Measurements from ENCODE around the gene OR6J1.
A peak's percentile ranks its signal among the peaks of the same experiment; 100 is the strongest.
"Not testable (repeated sequence)": the region's sequence is repeated elsewhere in the genome, so short reads cannot be mapped to it uniquely, and the experiment has no call there.

Gene OR6J1

DNA sequence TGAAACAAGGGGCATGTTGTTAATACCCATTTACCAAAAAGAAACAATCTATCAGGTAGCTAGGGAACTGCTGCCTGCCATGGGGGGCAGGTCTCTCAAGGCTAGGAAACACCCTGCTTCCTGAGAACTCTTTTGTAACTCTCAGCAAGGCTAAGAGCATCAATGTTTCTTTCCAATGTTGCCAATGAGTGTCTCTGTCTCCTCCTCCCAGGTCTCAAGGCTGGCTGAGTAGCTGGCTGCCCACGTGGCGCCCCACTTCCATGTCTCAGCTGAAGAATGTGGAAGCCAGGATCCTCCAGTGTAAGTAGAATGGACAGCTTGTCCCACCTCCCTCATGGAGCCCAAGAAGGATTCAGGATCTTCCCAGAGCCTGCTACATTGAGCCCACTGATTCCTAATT is 42.7 kb downstream of the OR6J1 start:
- no peak for DNase-seq

DNA sequence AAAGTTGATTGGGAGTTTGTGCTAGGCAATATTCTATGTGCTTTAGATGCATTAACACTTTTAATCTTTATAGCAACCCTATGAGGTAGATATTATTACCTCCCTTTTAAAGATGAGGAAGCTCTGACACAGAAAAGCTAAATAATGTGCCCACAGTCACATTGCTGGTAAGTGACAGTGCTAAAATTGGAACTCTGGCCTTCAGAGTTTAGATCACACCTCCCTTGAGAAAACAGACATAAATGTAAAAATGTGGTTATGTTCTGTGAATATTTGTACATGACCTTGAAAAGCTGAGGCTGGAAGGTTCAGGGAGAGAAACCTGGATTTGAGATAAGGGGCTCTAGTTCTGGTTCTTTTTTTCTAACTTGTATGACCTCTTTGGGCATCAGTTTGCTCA is 44.1 kb downstream of the OR6J1 start:
- DNase-seq, result no peak

GRCh38 chr14:22599349-22599748 is 44.8 kb downstream of the OR6J1 start:
- DNase-seq, result no peak

GRCh38 chr14:22598896-22599244 is 45.3 kb downstream of the OR6J1 start:
- no peak for DNase-seq

- peak in 1 of 2 experiments; percentile 65 for DNase-seq
Observed at GRCh38 chr14:22598099-22598895, 45.9 kb downstream of the OR6J1 start, which contains the start of gene ABHD4. ABHD4 (plus strand) TSS chr14:22598300; CDS start chr14:22598307, 7 bp downstream.

- no peak for DNase-seq
Observed at GRCh38 chr14:22597771-22598098, 46.4 kb downstream of the OR6J1 start.

DNA sequence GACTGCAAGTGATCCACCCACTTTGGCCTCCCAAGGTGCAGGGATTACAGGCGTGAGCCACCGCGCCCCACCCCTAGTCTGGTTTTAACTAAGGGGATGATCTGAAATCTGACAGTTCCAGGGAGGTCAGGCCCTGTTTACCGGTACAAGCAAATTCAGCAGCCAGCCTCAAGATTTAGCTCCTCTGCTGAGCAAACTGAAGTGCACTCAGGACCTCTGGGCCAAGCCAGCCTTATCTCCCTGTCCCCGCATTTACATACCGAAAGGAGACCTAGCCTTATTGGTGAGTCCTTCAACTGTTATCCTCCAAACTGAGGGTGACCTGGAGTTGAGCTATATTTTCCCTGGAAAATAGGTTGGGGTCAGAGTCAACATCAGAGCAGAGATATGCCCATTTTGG is 46.9 kb downstream of the OR6J1 start:
- DNase-seq, result no peak

- no peak for DNase-seq
Observed at GRCh38 chr14:22596354-22596879, 47.7 kb downstream of the OR6J1 start.

DNA sequence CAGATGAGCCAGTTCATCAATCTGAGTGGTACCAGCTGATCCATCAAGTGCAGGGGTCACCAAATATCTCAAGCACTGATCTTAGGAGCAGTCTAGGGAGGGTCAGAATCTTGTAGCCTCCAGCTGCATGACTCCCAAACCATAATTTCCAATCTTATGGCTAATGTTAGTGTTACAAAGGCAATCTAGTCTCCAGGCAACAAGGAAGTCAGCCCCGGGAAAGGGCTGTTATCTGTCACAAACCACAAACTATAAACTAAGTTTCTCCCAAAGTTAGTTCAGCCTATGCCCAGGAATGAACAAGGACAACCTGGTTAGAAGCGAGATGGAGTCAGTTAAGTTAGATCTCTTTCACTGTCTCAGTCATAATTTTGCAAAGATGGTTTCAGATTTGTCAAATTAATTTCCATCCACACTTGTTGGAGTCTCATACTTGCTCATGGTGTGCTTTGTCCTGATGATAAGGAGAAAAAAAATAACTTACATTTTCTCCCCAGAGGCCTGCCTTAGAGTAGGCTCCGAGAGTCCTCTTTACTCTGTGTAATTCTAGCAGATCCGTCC is 49.9 kb downstream of the OR6J1 start:
- DNase-seq, result no peak

DNA sequence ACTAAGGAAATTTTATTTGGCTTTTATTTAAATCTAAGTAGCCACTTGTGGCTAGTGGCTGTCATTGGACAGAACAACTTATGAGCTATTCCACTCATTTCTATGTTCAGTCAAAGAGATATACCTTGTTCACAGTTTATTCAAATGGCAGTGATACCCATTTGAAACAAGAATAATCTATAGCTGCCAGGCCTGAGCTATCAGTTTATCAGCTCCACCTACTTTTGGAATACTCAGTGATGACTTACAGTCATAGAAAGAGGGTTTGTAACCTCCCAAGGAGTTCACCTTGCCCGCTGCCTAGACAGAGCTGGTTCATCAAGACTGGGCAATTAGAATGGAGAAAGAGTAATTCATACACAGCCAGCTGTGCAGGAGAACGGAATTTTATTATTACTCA is 50.6 kb downstream of the OR6J1 start:
- DNase-seq, result no peak

- DNase-seq, result no peak
Observed at GRCh38 chr14:22593189-22593588, 51.0 kb downstream of the OR6J1 start.

- peak; percentile 99 to 100 for DNase-seq
Observed at GRCh38 chr14:22589096-22589839, 54.9 kb downstream of the OR6J1 start, which contains the start of gene DAD1. DAD1 (minus strand) TSS chr14:22589224; CDS start chr14:22589157, 67 bp downstream.

DNA sequence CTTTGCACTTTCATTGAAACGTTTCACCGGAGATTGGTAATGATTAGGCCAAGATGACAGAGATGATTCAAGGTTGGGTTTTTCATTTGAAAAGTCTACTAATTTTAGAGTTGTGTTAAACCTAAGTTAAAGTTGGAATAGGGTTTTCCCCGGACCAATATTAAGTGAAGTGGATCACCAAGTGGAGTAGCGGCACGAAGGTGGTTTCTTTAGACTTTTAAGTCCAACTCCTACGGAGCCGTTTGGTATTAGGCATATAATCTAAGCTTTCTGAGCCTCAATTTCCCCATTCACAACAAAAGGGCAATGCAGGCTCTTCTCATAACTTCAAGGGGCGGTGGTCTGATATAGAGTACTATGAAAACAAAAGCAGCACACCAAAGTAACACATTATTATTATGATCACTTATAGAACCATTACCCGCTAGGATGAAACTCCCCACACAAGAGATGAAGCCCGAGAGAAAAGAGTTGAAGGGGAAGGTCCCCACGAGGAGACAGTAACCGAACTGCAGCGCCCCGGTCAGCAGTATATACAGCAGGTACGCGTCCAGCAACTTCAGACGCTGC is 55.5 kb downstream of the OR6J1 start:
- DNase-seq, result no peak

- DNase-seq, result not testable (repeated sequence)
Observed at GRCh38 chr14:22587677-22588422, 56.3 kb downstream of the OR6J1 start.

DNA sequence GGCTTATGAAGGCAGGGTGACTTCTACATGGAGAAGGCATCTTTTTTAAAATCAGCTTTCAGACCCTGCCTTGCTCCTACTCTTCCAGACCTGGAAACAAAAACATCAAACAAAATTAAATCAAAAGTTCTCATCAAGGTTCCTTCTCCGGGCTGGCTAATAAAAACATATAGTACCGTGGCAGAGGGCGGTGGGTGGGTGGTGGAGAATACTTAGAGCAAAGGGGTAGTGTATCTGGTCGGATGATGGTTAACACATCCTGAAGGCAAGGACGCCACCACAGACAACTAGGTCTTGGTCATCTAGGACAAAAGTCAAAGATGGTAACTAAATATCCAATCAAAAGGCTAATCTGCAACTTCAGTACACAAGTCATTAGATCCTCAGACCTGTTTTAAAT is 56.9 kb downstream of the OR6J1 start:
- no peak for DNase-seq

DNA sequence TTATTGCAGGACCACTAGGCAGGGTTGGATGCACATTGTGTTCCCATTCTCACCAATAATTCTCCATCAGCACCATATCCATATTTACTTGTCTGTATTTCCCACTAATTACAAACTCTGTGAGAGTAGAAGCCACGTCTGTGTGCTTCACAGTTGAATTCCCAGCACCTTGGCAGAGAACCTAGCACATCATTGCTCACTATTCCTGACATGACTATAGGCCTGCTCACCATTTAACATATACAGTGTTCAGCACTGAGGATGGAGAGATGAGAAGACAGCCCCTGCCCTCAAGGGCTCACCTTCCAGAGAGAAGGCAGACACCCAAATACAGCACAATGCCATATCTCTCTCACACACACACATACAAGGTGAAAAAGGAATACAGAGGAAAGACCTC is 60.2 kb downstream of the OR6J1 start:
- no peak for DNase-seq
